AG04450 (cell line): Measurements from ENCODE around the gene DOHH. TPM values are rescaled to one million over a fixed set of nuclear protein-coding genes. Genes with fewer than 3 reads are reported as not detected.

Experiments
- CTCF ChIA-PET: fragments of 300-600, 350-600 bp; formaldehyde crosslinking; extraction: SDS; loops from one replicate; lab custom pipeline; 2022; ENCODE audit warnings: antibody characterized with exemption, inconsistent platforms; lab: Charles Lee
- POLR2A ChIA-PET: fragments of 350-600 bp; formaldehyde crosslinking; extraction: SDS; loops from one replicate; lab custom pipeline; 2021; ENCODE audit warnings: antibody characterized with exemption, inconsistent platforms; lab: Yijun Ruan, JAX
- DNase-seq: peaks from one replicate; pipeline ENCODE4 v3.0.0-alpha.2; 2011; ENCODE audit warnings: low read depth, low spot score
- H3K27ac ChIP-seq: one replicate; pipeline ENCODE4 v1.5.1; 2012; ENCODE audit warnings: low read depth, low read length, control low read depth
- H3K27me3 ChIP-seq: one replicate; pipeline ENCODE4 v1.6.0; 2012; ENCODE audit warnings: low read length; ENCODE audit not compliant: control insufficient read depth, insufficient read depth
- H3K4me3 ChIP-seq: 2 replicates; pipeline ENCODE4 v1.5.1; 2011; ENCODE audit warnings: mild to moderate bottlenecking, low read depth, low read length, control low read depth
- H3K9me3 ChIP-seq: 2 replicates; pipeline ENCODE4 v1.5.1; 2012; ENCODE audit warnings: low read length; ENCODE audit not compliant: control insufficient read depth, insufficient read depth
- polyA plus RNA-seq: library from polyadenylated mRNA; depleted of rRNA; stranded (reverse); fragments of >200 nt; gene quantifications from 2 replicates; pipeline ENCODE4 v1.2.3, GENCODE V29; 2011
- TF ChIP-seq, protein P1 (sequence below): IDR thresholded peaks from 2 replicates; pipeline ENCODE4 v1.5.1; 2011; ENCODE audit warnings: low read depth, low read length, control low read depth, inconsistent platforms

Gene DOHH
- polyA plus RNA-seq, 1 experiment: 3.4 TPM

DNA sequence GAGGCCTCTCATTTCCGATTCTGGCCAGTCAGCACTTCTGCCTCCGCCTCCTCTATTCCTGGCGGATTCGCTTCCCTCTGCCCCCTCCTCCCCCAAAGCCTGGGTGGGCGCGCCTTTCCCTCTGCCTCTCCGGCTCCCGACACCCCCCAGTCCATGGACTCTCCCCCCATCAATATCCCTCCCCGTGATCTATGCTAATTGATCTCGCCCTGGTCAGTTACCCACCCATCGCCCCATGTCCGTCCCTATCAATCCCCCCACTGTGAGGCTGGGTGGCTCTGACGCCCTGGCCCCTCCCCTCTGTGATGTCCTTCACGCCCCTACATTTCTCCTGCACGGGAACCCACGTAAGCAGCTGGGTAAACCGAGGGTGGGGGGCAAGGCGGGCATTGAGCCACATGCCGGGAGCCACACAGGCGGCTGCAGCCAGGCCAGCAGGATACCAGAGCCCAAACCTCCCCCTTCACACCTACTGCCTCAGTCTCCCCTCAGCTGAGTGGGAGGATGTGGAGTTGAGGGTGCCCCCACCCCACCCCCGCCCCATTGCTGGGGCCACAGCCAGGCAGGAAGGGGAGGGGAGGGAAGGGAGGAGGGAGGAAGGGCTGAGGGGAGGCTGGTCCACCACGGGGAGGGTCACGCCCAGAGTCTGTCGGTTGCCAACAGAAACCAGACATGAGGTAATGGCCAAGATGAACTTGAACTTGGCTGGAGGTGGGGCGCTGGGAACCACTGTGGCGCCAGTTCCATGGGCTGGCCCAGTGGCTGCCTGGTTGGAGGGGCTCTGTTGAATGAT lies 41.2 kb downstream of the DOHH start:
- Histone ChIP-seq H3K4me3 (no peak overlapping the region), H3K9me3 (no peaks in the 10 kb centered on the region; the same call in 1 of the 2 replicates), H3K27me3 (no peaks in the 10 kb centered on the region), H3K27ac (peak overlapping the region; percentile 39)
- ChIA-PET POLR2A (interaction anchor here (0.9 kb wide), 1 partner anchor 20 kb away, joined by 3 read pairs; no protein-coding TSS in a partner anchor), CTCF (interaction anchor here (1.3 kb wide), 1 partner anchor 14 kb away, joined by 5 read pairs; no protein-coding TSS in a partner anchor)
- TF ChIP-seq, protein P1, sequence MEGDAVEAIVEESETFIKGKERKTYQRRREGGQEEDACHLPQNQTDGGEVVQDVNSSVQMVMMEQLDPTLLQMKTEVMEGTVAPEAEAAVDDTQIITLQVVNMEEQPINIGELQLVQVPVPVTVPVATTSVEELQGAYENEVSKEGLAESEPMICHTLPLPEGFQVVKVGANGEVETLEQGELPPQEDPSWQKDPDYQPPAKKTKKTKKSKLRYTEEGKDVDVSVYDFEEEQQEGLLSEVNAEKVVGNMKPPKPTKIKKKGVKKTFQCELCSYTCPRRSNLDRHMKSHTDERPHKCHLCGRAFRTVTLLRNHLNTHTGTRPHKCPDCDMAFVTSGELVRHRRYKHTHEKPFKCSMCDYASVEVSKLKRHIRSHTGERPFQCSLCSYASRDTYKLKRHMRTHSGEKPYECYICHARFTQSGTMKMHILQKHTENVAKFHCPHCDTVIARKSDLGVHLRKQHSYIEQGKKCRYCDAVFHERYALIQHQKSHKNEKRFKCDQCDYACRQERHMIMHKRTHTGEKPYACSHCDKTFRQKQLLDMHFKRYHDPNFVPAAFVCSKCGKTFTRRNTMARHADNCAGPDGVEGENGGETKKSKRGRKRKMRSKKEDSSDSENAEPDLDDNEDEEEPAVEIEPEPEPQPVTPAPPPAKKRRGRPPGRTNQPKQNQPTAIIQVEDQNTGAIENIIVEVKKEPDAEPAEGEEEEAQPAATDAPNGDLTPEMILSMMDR: no peak
- peak; percentile 58 for DNase-seq

DNA sequence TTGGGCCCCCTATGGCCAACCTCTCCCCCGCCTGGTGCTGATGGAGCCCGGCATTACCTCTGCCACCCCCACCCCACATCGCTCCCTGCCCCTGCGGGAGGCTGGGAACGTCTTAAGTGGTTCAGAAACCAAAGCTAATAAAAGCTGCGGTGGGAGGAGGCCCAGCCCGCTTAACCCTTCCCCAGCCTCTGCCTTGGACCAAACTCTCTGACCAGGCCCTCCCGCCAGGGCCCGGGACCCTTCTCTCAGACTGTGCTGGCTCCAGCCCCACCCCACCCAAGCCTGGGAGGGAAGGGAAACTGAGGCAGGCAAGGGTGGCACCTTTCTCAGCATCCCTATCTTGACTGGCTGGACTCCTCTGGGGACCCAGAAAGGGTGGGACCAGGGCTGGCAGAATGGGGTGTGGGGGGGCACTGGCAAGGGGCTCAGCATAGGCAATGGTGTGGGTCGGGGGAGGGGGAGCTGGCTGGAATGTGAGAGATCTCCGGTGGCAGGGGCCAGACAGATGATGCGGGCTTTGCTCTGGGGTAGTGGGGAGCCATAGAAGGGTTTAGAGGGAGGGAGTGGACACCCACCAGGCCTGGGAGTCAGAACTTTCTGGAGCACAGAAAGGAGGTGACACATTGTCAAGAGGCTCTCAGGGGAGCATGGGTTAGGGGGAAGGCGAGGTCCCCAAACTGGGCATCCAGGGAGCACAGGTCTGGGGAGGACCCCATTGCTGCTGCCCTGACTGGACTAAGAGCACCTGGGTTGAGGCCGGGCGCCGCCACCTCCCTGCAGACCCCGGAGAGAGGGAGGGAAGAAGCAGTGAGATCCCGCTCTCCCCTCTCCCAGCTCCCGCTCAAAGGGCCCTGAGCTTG lies 42.0 kb downstream of the DOHH start:
- no peak for DNase-seq
- H3K9me3 ChIP-seq: no peaks in the 10 kb centered on the region; the same call in 1 of the 2 replicates
- ChIA-PET CTCF (no interaction called here), POLR2A (interaction anchor here (0.5 to 0.9 kb wide), 2 partner anchors 21 to 37 kb away, joined by 3 to 5 read pairs; no protein-coding TSS in a partner anchor)
- H3K27ac ChIP-seq: peak overlapping the region; percentile 11
- TF ChIP-seq, protein P1: no peak
- H3K27me3 ChIP-seq: no peaks in the 10 kb centered on the region
- H3K4me3 ChIP-seq: no peak overlapping the region

DNA sequence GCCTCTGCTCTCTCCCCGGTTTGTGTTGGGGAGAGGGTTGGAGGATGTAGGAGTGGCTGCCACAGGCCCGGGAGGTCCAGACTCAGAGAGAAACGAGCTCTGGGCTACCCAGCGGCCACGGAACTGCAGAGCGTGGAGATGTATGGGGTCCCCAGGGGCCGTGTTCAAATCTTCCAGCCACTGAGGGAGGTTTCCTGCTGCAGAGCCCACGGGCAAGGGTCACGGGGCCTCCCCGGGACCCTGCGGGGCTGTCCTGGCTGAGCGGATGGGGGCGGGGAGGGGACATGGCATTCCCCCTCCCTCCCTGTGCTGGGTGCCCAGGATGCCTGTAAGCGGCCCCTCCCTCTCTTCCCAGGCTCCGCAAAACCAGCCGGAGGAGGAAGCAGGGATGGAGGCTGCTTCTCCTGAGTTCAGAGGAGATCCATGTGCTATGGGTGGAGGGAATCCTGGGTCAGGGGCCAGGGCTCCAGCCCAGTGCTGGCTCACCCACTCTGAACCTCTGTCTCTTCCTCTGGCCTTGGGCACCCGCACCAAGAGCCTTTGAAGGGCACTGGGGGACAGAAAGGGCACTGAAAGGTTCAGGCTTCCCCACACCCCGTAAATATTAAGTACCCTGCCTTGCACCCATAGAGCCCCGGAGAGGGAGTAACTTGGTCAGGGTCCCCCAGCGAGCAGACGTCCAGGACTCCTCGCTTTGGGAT lies 42.8 kb downstream of the DOHH start:
- H3K9me3 ChIP-seq: no peaks in the 10 kb centered on the region; the same call in 1 of the 2 replicates
- H3K4me3 ChIP-seq: no peak overlapping the region
- ChIA-PET CTCF (no interaction called here), POLR2A (interaction anchor here (0.5 kb wide), 1 partner anchor 37 kb away, joined by 5 read pairs; no protein-coding TSS in a partner anchor)
- no peaks in the 10 kb centered on the region for H3K27me3 ChIP-seq
- TF ChIP-seq, protein P1: no peak
- H3K27ac ChIP-seq: peak overlapping the region; percentile 21
- DNase-seq: no peak

DNA sequence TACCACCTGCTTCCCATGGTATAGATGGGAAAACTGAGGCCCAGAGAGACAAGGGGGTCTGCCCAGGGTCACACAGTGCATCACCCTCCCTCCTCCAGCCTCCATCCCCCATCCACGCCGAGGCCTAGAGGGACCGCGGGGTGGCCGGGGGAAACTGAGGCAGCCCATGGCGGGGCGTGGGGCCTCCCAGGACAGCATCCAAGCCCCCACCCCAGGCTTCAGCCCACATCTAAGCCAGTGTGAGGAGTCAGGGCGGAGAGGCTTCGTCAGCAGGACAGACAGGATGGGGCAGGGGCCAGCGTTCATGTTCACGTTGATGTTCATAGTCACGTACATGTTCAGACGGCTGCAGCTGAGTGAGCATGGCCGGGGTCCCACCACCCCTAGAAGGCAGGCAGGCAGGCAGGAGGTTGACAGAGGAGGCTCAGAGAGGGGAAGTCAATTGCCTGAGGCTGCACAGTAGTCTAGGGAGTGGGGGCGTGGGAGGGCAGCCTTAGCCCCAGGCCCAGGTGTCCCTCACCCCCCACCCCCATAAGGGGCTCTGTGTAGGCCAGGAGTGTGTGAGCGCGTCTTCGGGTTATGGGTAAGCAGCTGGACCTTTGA lies 43.4 kb downstream of the DOHH start:
- no peaks in the 10 kb centered on the region; the same call in 1 of the 2 replicates for H3K9me3 ChIP-seq
- no peak overlapping the region for H3K4me3 ChIP-seq
- POLR2A ChIA-PET: no interaction called here
- H3K27ac ChIP-seq: peak overlapping the region; percentile 21
- TF ChIP-seq, protein P1: no peak
- DNase-seq: no peak
- CTCF ChIA-PET: no interaction called here
- no peaks in the 10 kb centered on the region for H3K27me3 ChIP-seq
